ENCODE results near the gene TDRD7. TPM values are rescaled to one million over a fixed set of nuclear protein-coding genes. Genes with fewer than 3 reads are reported as not detected.

The TDRD7 gene
- total and polyA plus RNA-seq, 2 of the 8 experiments (the other 6 are each of a cell fraction or from before 2014, with no cell fraction given), result 1.2 to 2.3 TPM

GRCh38 chr9:97388721-97389238 is 23.1 kb upstream of the TDRD7 start:
- H3K27me3 ChIP-seq (replicated peaks in 1 of 4; ENCODE audit: control insufficient read depth in 3 of 4, extremely low read depth in 1 of 4, insufficient read depth in 3 of 4, low read length in 3 of 4), result no peaks in the 10 kb centered on the region; a peak in 1 of 7 replicates
- H2BK15ac ChIP-seq (ENCODE audit: low read length), result no peak overlapping the region
- no peak overlapping the region; a peak in 1 of 7 replicates for H3K9ac ChIP-seq (replicated peaks in 1 of 4; ENCODE audit: extremely low read depth in 1 of 4, low read depth in 3 of 4, low read length in 3 of 4)
- H4K5ac ChIP-seq (ENCODE audit: insufficient read length, low read depth, low read length), result no peak overlapping the region
- H3K4me2 ChIP-seq (ENCODE audit: insufficient read depth in 1 of 2, low read depth in 2 of 2, low read length in 2 of 2), result no peak overlapping the region
- H2BK120ac ChIP-seq (replicated peaks; ENCODE audit: low read depth, low read length), result no peak overlapping the region
- ChIA-PET CTCF (ENCODE audit: partially characterized antibody) (interaction anchor here (1.3 to 9.2 kb wide), 3 partner anchors 11 to 209 kb away, joined by 4 to 140 read pairs (median 14); no protein-coding TSS in a partner anchor), POLR2A (ENCODE audit: partially characterized antibody) (no interaction called here)
- no peak overlapping the region for H3K4me3 ChIP-seq (ENCODE audit: extremely low read depth in 1 of 4, insufficient read depth in 2 of 4, low read depth in 3 of 4, low read length in 4 of 4)
- TF ChIP-seq EP300 (IDR thresholded peaks at IDR 0.05; ENCODE audit: borderline replicate concordance in 1 of 2, low read depth in 2 of 2, low read length in 2 of 2), result no peak
- no peak for TF ChIP-seq SIN3A (conservative IDR thresholded peaks at IDR 0.05 in 1 of 2, IDR thresholded peaks at IDR 0.05 in 1 of 2; ENCODE audit: low read depth in 1 of 2, low read length in 2 of 2)
- H3K4ac ChIP-seq (replicated peaks; ENCODE audit: insufficient read length, low read depth, low read length), result no peak overlapping the region
- peak overlapping the region; percentile 54; the same call in 1 of the 2 replicates for H3K18ac ChIP-seq (ENCODE audit: extremely low read depth, low read length)
- H3K36me3 ChIP-seq (ENCODE audit: control insufficient read depth in 2 of 4, insufficient read depth in 4 of 4, low read length in 3 of 4), result no peaks in the 10 kb centered on the region
- no peak for FAIRE-seq
- H3K79me1 ChIP-seq (ENCODE audit: low read depth, low read length), result no peaks in the 10 kb centered on the region
- no peaks in the 10 kb centered on the region for H3K79me2 ChIP-seq (ENCODE audit: control insufficient read depth in 1 of 2, insufficient read depth in 2 of 2, low read length in 2 of 2)
- no peak overlapping the region for H2AK5ac ChIP-seq (ENCODE audit: low read depth, low read length)
- 0 out of 2 replicates have a peak overlapping the region, but pooled peaks have one; percentile 5 for H2BK20ac ChIP-seq (ENCODE audit: low read length)
- no peak overlapping the region for H4K8ac ChIP-seq (ENCODE audit: extremely low read depth, insufficient read depth, low read length)
- H3K14ac ChIP-seq (ENCODE audit: insufficient read length), result no peak overlapping the region
- no peaks in the 10 kb centered on the region for H3K23me2 ChIP-seq (ENCODE audit: low read depth, low read length)
- H3K23ac ChIP-seq (ENCODE audit: insufficient read length), result no peak overlapping the region
- no peak overlapping the region for H3K56ac ChIP-seq (replicated peaks; ENCODE audit: insufficient read length, low read depth, low read length)
- no peak overlapping the region for H4K91ac ChIP-seq (replicated peaks; ENCODE audit: insufficient read length, low read length)
- no peak overlapping the region for H2AFZ ChIP-seq (ENCODE audit: low read length)
- H2BK5ac ChIP-seq (ENCODE audit: low read depth, low read length), result 0 out of 2 replicates have a peak overlapping the region, but pooled peaks have one; percentile 52
- DNase-seq (ENCODE audit: low read depth in 1 of 2, low spot score in 2 of 2), result no peak
- 0 out of 2 replicates have a peak overlapping the region, but pooled peaks have one; percentile 78 for H2BK12ac ChIP-seq (ENCODE audit: low read depth, low read length)
- H3K27ac ChIP-seq (ENCODE audit: low read depth, low read length), result no peak overlapping the region; the same call in 1 of the 2 replicates
- H3K4me1 ChIP-seq (replicated peaks in 1 of 4; ENCODE audit: control insufficient read depth in 3 of 4, insufficient read depth in 4 of 4, low read length in 3 of 4), result peaks cover 0 to 19% (median 9%) of the 10 kb centered on the region in 4 experiments; a peak in 6 of 7 replicates
- no peaks in the 10 kb centered on the region for H4K20me1 ChIP-seq (replicated peaks in 1 of 2; ENCODE audit: control insufficient read depth in 1 of 2, insufficient read depth in 2 of 2, low read length in 2 of 2)
- 89% methylated on average over 5 of the region's 5 CpGs; no CpG with 5 or more reads in 1 of the 2 experiments for WGBS, 2 experiments (ENCODE audit: extremely low coverage in 1 of 2, insufficient coverage in 1 of 2, insufficient read length in 1 of 2, insufficient replicate concordance in 2 of 2, low coverage in 1 of 2, low lambda C conversion rate in 2 of 2, missing lambda C conversion rate in 1 of 2)
- peaks cover 0 to 2% of the 10 kb centered on the region in 2 experiments; a peak in 1 of 4 replicates for H3K9me3 ChIP-seq (ENCODE audit: insufficient read depth in 2 of 2, low read depth in 1 of 2, low read length in 1 of 2)

Measured in H1 (cell line).